ENCODE results near the gene SGK1.

Gene SGK1

GRCh38 chr6:134233180-134233955, 84.5 kb downstream of the SGK1 start:
- Histone ChIP-seq H3K27ac (peak overlapping the region; percentile 3 to 8), H3K4me3 (no peak overlapping the region), H3K4me1 (peaks cover 0 to 18% (median 3%) of the 10 kb centered on the region in 4 donors), H3K9me3 (no peaks in the 10 kb centered on the region), H3K27me3 (no peaks in the 10 kb centered on the region), H3K36me3 (no peaks in the 10 kb centered on the region)
- intact Hi-C loops (cut with DNase I; ENCODE audit: low total_unique reads) = no loop called here
- TF ChIP-seq CTCF (IDR thresholded peaks at IDR 0.05) = no peak
- DNase-seq = no peak

GRCh38 chr6:134230940-134231339, 87.0 kb downstream of the SGK1 start:
- H3K4me1 ChIP-seq = peaks cover 0 to 18% (median 3%) of the 10 kb centered on the region in 4 donors
- no peak overlapping the region for H3K27ac ChIP-seq
- H3K9me3 ChIP-seq = no peaks in the 10 kb centered on the region
- intact Hi-C loops (cut with DNase I; ENCODE audit: low total_unique reads) = no loop called here
- H3K27me3 ChIP-seq = no peaks in the 10 kb centered on the region
- TF ChIP-seq CTCF (IDR thresholded peaks at IDR 0.05) = no peak
- no peak for DNase-seq
- H3K4me3 ChIP-seq = no peak overlapping the region
- no peaks in the 10 kb centered on the region for H3K36me3 ChIP-seq

GRCh38 chr6:134230087-134230700, 87.7 kb downstream of the SGK1 start:
- intact Hi-C loops (cut with DNase I; ENCODE audit: low total_unique reads) = no loop called here

GRCh38 chr6:134229520-134229919, 88.4 kb downstream of the SGK1 start:
- no peak overlapping the region for H3K27ac ChIP-seq
- intact Hi-C loops (cut with DNase I; ENCODE audit: low total_unique reads) = no loop called here
- no peaks in the 10 kb centered on the region for H3K27me3 ChIP-seq
- TF ChIP-seq CTCF (IDR thresholded peaks at IDR 0.05) = no peak
- DNase-seq = no peak
- no peaks in the 10 kb centered on the region for H3K9me3 ChIP-seq
- no peak overlapping the region for H3K4me3 ChIP-seq
- H3K36me3 ChIP-seq = no peaks in the 10 kb centered on the region
- peaks cover 0 to 16% (median 3%) of the 10 kb centered on the region in 4 donors for H3K4me1 ChIP-seq

More at GRCh38 chr6:134230087-134230700, 87.7 kb downstream of the SGK1 start:
- Histone ChIP-seq H3K9me3 (no peaks in the 10 kb centered on the region), H3K27me3 (no peaks in the 10 kb centered on the region), H3K36me3 (no peaks in the 10 kb centered on the region), H3K4me1 (peaks cover 0 to 18% (median 3%) of the 10 kb centered on the region in 4 donors), H3K4me3 (no peak overlapping the region), H3K27ac (no peak overlapping the region)
- DNase-seq = peak in 1 of 2 donors; percentile 54
- TF ChIP-seq CTCF (IDR thresholded peaks at IDR 0.05) = no peak

GRCh38 chr6:134223796-134224420, 94.0 kb downstream of the SGK1 start:
- Histone ChIP-seq H3K9me3 (no peaks in the 10 kb centered on the region), H3K27me3 (no peaks in the 10 kb centered on the region), H3K36me3 (no peaks in the 10 kb centered on the region), H3K4me1 (no peaks in the 10 kb centered on the region), H3K4me3 (no peak overlapping the region), H3K27ac (no peak overlapping the region)
- intact Hi-C loops (cut with DNase I; ENCODE audit: low total_unique reads) = no loop called here
- no peak for DNase-seq
- TF ChIP-seq CTCF (IDR thresholded peaks at IDR 0.05) = no peak
